Stimulated activated CD4-positive, alpha-beta T cell treated with anti-CD3 and anti-CD28 coated beads, Interleukin-1b, Interleukin-23, amount 100 ng/mL, for 24 hours (primary cell): ENCODE data around the gene CXCL17.
"Not testable (repeated sequence)": the region's sequence is repeated elsewhere in the genome, so short reads cannot be mapped to it uniquely, and the experiment has no call there.

Experiments used
- DNase-seq, 4 experiments: peaks; one replicate each; pipeline ENCODE4 v3.0.0-alpha.2; 2020; ENCODE audit warnings: low read depth in 4 of 4, low spot score in 1 of 4

CXCL17 gene

GRCh38 chr19:42442833-42443232, at the start of gene CXCL17:
Gene CXCL17, minus strand, starts transcription at chr19:42442946. Its CDS starts 114 bp downstream, at chr19:42442832.
- no peak for DNase-seq

GRCh38 chr19:42488783-42489521, 46.2 kb upstream of the CXCL17 start:
- DNase-seq = no peak

GRCh38 chr19:42487798-42488178, 45.0 kb upstream of the CXCL17 start:
- no peak for DNase-seq

GRCh38 chr19:42487032-42487797, 44.5 kb upstream of the CXCL17 start:
- no peak for DNase-seq

GRCh38 chr19:42485036-42485435, 42.3 kb upstream of the CXCL17 start:
- DNase-seq = not testable (repeated sequence)

GRCh38 chr19:42480335-42481095, 37.8 kb upstream of the CXCL17 start:
- no peak for DNase-seq

- DNase-seq = no peak
These were observed 37.0 kb upstream of the CXCL17 start for GRCh38 chr19:42479736-42480135.

GRCh38 chr19:42478765-42479311, 36.1 kb upstream of the CXCL17 start:
- no peak for DNase-seq

- DNase-seq = no peak
These were observed 35.2 kb upstream of the CXCL17 start for GRCh38 chr19:42477933-42478332.

- DNase-seq = no peak
These were observed 34.4 kb upstream of the CXCL17 start for GRCh38 chr19:42477117-42477516.

GRCh38 chr19:42475366-42475765, 32.6 kb upstream of the CXCL17 start:
- DNase-seq = no peak

- DNase-seq = no peak
These were observed 32.0 kb upstream of the CXCL17 start for GRCh38 chr19:42474743-42475142.

GRCh38 chr19:42473686-42474085, 30.9 kb upstream of the CXCL17 start:
- DNase-seq = no peak

GRCh38 chr19:42472402-42473147, 29.8 kb upstream of the CXCL17 start:
- DNase-seq = no peak

- no peak for DNase-seq
These were observed 29.0 kb upstream of the CXCL17 start for GRCh38 chr19:42471554-42472249.

- no peak for DNase-seq
These were observed 26.8 kb upstream of the CXCL17 start for GRCh38 chr19:42469311-42470235.

- no peak for DNase-seq
These were observed 25.6 kb upstream of the CXCL17 start for GRCh38 chr19:42468273-42468796.

- DNase-seq = no peak
These were observed 24.5 kb upstream of the CXCL17 start for GRCh38 chr19:42467183-42467760.
